ENCODE measurements around the gene EML1.

Gene EML1

GRCh38 chr14:99829450-99829849, 36.2 kb downstream of the EML1 start:
- DNase-seq (ENCODE audit: low read depth) = no peak

- no peak for DNase-seq (ENCODE audit: low read depth)
Measured at GRCh38 chr14:99831303-99831702, 38.1 kb downstream of the EML1 start.

- no peak for DNase-seq (ENCODE audit: low read depth)
Measured at GRCh38 chr14:99831903-99832685, 38.9 kb downstream of the EML1 start.

GRCh38 chr14:99837822-99838221, 44.6 kb downstream of the EML1 start:
- DNase-seq (ENCODE audit: low read depth) = no peak

- no peak for DNase-seq (ENCODE audit: low read depth)
Measured at GRCh38 chr14:99838639-99839134, 45.5 kb downstream of the EML1 start.

GRCh38 chr14:99839696-99840095, 46.5 kb downstream of the EML1 start:
- no peak for DNase-seq (ENCODE audit: low read depth)

GRCh38 chr14:99840265-99840664, 47.1 kb downstream of the EML1 start:
- no peak for DNase-seq (ENCODE audit: low read depth)

- no peak for DNase-seq (ENCODE audit: low read depth)
Measured at GRCh38 chr14:99840774-99841305, 47.6 kb downstream of the EML1 start.

- no peak for DNase-seq (ENCODE audit: low read depth)
Measured at GRCh38 chr14:99841436-99842071, 48.3 kb downstream of the EML1 start.

GRCh38 chr14:99842141-99842540, 48.9 kb downstream of the EML1 start:
- DNase-seq (ENCODE audit: low read depth) = no peak

GRCh38 chr14:99846808-99847207, 53.6 kb downstream of the EML1 start:
- no peak for DNase-seq (ENCODE audit: low read depth)

GRCh38 chr14:99850709-99851108, 57.5 kb downstream of the EML1 start:
- no peak for DNase-seq (ENCODE audit: low read depth)

GRCh38 chr14:99852578-99852977, 59.4 kb downstream of the EML1 start:
- no peak for DNase-seq (ENCODE audit: low read depth)

GRCh38 chr14:99853206-99853605, 60.0 kb downstream of the EML1 start:
- DNase-seq (ENCODE audit: low read depth) = no peak

- DNase-seq (ENCODE audit: low read depth) = no peak
Measured at GRCh38 chr14:99854831-99855230, 61.6 kb downstream of the EML1 start.

GRCh38 chr14:99855271-99855670, 62.1 kb downstream of the EML1 start:
- no peak for DNase-seq (ENCODE audit: low read depth)

GRCh38 chr14:99857551-99857950, 64.3 kb downstream of the EML1 start:
- no peak for DNase-seq (ENCODE audit: low read depth)

- no peak for DNase-seq (ENCODE audit: low read depth)
Measured at GRCh38 chr14:99860219-99860618, 67.0 kb downstream of the EML1 start.

- DNase-seq (ENCODE audit: low read depth) = peak; percentile 14
Measured at GRCh38 chr14:99862136-99862535, 68.9 kb downstream of the EML1 start.

- DNase-seq (ENCODE audit: low read depth) = no peak
Measured at GRCh38 chr14:99863059-99863458, 69.8 kb downstream of the EML1 start.

- no peak for DNase-seq (ENCODE audit: low read depth)
Measured at GRCh38 chr14:99865408-99865807, 72.2 kb downstream of the EML1 start.

- DNase-seq (ENCODE audit: low read depth) = no peak
Measured at GRCh38 chr14:99870617-99871016, 77.4 kb downstream of the EML1 start.

GRCh38 chr14:99871771-99872170, 78.6 kb downstream of the EML1 start:
- no peak for DNase-seq (ENCODE audit: low read depth)

All from HS-27A (cell line).